Mesendoderm (in vitro differentiated cells): Measurements from ENCODE around the gene TPPP.

Experiments
- DNase-seq: peaks from one replicate; pipeline ENCODE4 v3.0.0; 2013
- H2AK5ac ChIP-seq: 2 replicates; pipeline ENCODE4 v1.6.1; 2013; ENCODE audit warnings: low read length, inconsistent platforms
- H2BK120ac ChIP-seq: 2 replicates; pipeline ENCODE4 v1.6.1; 2013; ENCODE audit warnings: low read depth, mild to moderate bottlenecking, low read length, moderate library complexity, mixed read lengths
- H2BK15ac ChIP-seq: replicated peaks from 2 replicates; pipeline ENCODE4 v1.6.1; 2013; ENCODE audit warnings: low read depth, mild to moderate bottlenecking, moderate library complexity
- H2BK5ac ChIP-seq: 2 replicates; pipeline ENCODE4 v1.6.1; 2013; ENCODE audit warnings: low read length, inconsistent platforms
- H3K18ac ChIP-seq: 2 replicates; pipeline ENCODE4 v1.6.1; 2013; ENCODE audit warnings: mild to moderate bottlenecking, low read length, mixed read lengths
- H3K23ac ChIP-seq: one replicate; pipeline ENCODE4 v1.6.1; 2013; ENCODE audit warnings: low read length
- H3K27ac ChIP-seq: 2 replicates; pipeline ENCODE4 v1.5.1; 2013; ENCODE audit warnings: low read depth, mild to moderate bottlenecking, inconsistent platforms, low read length, moderate library complexity
- H3K27me3 ChIP-seq: 2 replicates; pipeline ENCODE4 v1.6.1; 2013; ENCODE audit warnings: low read length, control low read depth, mild to moderate bottlenecking, inconsistent platforms; ENCODE audit not compliant: insufficient read depth, poor library complexity
- H3K36me3 ChIP-seq: 2 replicates; pipeline ENCODE4 v1.6.1; 2013; ENCODE audit warnings: low read length, inconsistent platforms; ENCODE audit not compliant: control insufficient read depth, insufficient read depth
- H3K4ac ChIP-seq: one replicate; pipeline ENCODE4 v1.6.1; 2013; ENCODE audit warnings: low read depth, mild to moderate bottlenecking, low read length, moderate library complexity
- H3K4me1 ChIP-seq: 2 replicates; pipeline ENCODE4 v1.6.1; 2013; ENCODE audit warnings: low read depth, low read length, inconsistent platforms; ENCODE audit not compliant: control insufficient read depth
- H3K4me2 ChIP-seq: 2 replicates; pipeline ENCODE4 v1.6.1; 2013; ENCODE audit warnings: low read length
- H3K4me3 ChIP-seq: 2 replicates; pipeline ENCODE4 v1.5.1; 2013; ENCODE audit warnings: mild to moderate bottlenecking, low read length
- H3K56ac ChIP-seq: one replicate; pipeline ENCODE4 v1.6.1; 2013; ENCODE audit warnings: low read length
- H3K79me1 ChIP-seq: 2 replicates; pipeline ENCODE4 v1.6.1; 2013; ENCODE audit warnings: low read length, inconsistent platforms
- H3K79me2 ChIP-seq: 2 replicates; pipeline ENCODE4 v1.6.1; 2013; ENCODE audit warnings: mild to moderate bottlenecking, low read length; ENCODE audit not compliant: control insufficient read depth, insufficient read depth
- H3K9ac ChIP-seq: 2 replicates; pipeline ENCODE4 v1.6.1; 2013; ENCODE audit warnings: low read length, inconsistent platforms
- H4K5ac ChIP-seq: one replicate; pipeline ENCODE4 v1.6.1; 2013; ENCODE audit warnings: low read length
- H4K8ac ChIP-seq: one replicate; pipeline ENCODE4 v1.6.1; 2013; ENCODE audit warnings: low read depth, mild to moderate bottlenecking, control low read depth, low read length, moderate library complexity
- WGBS: extraction: QIAGEN DNeasy Blood & Tissue Kit; methylation state at CpG from one replicate; pipeline ENCODE4 v1.1.7; 2013; ENCODE audit warnings: low lambda C conversion rate, missing lambda C conversion rate; ENCODE audit not compliant: insufficient coverage; ENCODE audit errors: extremely low coverage; 5-methylcytosine and 5-hydroxymethylcytosine counted together

TPPP gene

GRCh38 chr5:612498-613424 is 80.4 kb downstream of the TPPP start:
- Histone ChIP-seq H2BK15ac (no peak overlapping the region), H4K5ac (no peak overlapping the region), H3K79me1 (peaks cover 9% of the 10 kb centered on the region), H3K4me1 (no peaks in the 10 kb centered on the region), H2BK5ac (no peak overlapping the region), H3K79me2 (peaks cover 26% of the 10 kb centered on the region), H4K8ac (no peak overlapping the region), H3K4me2 (peak overlapping the region; percentile 68), H3K9ac (peak overlapping the region; percentile 74), H3K4me3 (peak overlapping the region; percentile 68), H3K27ac (no peak overlapping the region), H3K56ac (peak overlapping the region; percentile 82), H2BK120ac (no peak overlapping the region), H3K23ac (no peak overlapping the region), H2AK5ac (no peak overlapping the region), H3K4ac (no peak overlapping the region), H3K27me3 (no peaks in the 10 kb centered on the region), H3K18ac (peak overlapping the region; percentile 91), H3K36me3 (no peaks in the 10 kb centered on the region)
- peak; percentile 37 for DNase-seq
- no CpG with 5 or more reads among the region's 49 CpGs for WGBS

- no peak within 1 kb of the TSS for H3K27ac ChIP-seq
Measured at GRCh38 chr5:611731-612486, 81.2 kb downstream of the TPPP start, which contains the start of gene CEP72. Gene CEP72, plus strand, starts transcription at chr5:612340. Its CDS starts 22 bp downstream, at chr5:612362.

GRCh38 chr5:610744-611730 is 82.1 kb downstream of the TPPP start:
- Histone ChIP-seq H2AK5ac (no peak overlapping the region), H3K4ac (no peak overlapping the region), H3K18ac (no peak overlapping the region), H3K4me2 (peak overlapping the region; percentile 35), H2BK15ac (no peak overlapping the region), H3K27ac (no peak overlapping the region), H3K23ac (peak overlapping the region; percentile 74), H3K56ac (peak overlapping the region; percentile 80), H4K8ac (no peak overlapping the region), H3K27me3 (no peaks in the 10 kb centered on the region), H3K4me3 (no peak overlapping the region), H2BK120ac (no peak overlapping the region), H3K79me1 (peaks cover 3% of the 10 kb centered on the region), H2BK5ac (no peak overlapping the region), H3K79me2 (peaks cover 19% of the 10 kb centered on the region), H4K5ac (no peak overlapping the region), H3K4me1 (no peaks in the 10 kb centered on the region), H3K9ac (peak overlapping the region; percentile 75), H3K36me3 (no peaks in the 10 kb centered on the region)
- no peak for DNase-seq
- no CpG with 5 or more reads among the region's 11 CpGs for WGBS

More at GRCh38 chr5:611731-612486, 81.2 kb downstream of the TPPP start, which contains the start of gene CEP72:
- H3K9ac ChIP-seq: peak within 1 kb of the TSS; percentile 75
- no peak within 1 kb of the TSS for H4K8ac ChIP-seq
- no peak within 1 kb of the TSS for H2BK120ac ChIP-seq
- no peak within 1 kb of the TSS for H4K5ac ChIP-seq
- H2BK5ac ChIP-seq: no peak within 1 kb of the TSS
- no CpG with 5 or more reads among the region's 72 CpGs for WGBS
- H3K79me2 ChIP-seq: peaks cover 26% of the 10 kb centered on the region
- H3K4me2 ChIP-seq: peak within 1 kb of the TSS; percentile 68
- peak within 1 kb of the TSS; percentile 74 for H3K23ac ChIP-seq
- H3K18ac ChIP-seq: peak within 1 kb of the TSS; percentile 91
- no peak within 1 kb of the TSS for H2AK5ac ChIP-seq
- H3K36me3 ChIP-seq: no peaks in the 10 kb centered on the region
- no peaks in the 10 kb centered on the region for H3K27me3 ChIP-seq
- DNase-seq: peak; percentile 90
- H3K4me1 ChIP-seq: no peaks in the 10 kb centered on the region
- H3K79me1 ChIP-seq: peaks cover 7% of the 10 kb centered on the region
- peak within 1 kb of the TSS; percentile 82 for H3K56ac ChIP-seq
- no peak within 1 kb of the TSS for H2BK15ac ChIP-seq
- H3K4me3 ChIP-seq: peak within 1 kb of the TSS; percentile 68
- H3K4ac ChIP-seq: no peak within 1 kb of the TSS

- H3K4me3 ChIP-seq: no peak overlapping the region
- no peak for DNase-seq
Measured at GRCh38 chr5:610011-610743, 83.0 kb downstream of the TPPP start.

More at GRCh38 chr5:610011-610743, 83.0 kb downstream of the TPPP start:
- H3K79me2 ChIP-seq: peaks cover 18% of the 10 kb centered on the region
- no peak overlapping the region for H3K27ac ChIP-seq
- no peak overlapping the region for H2BK15ac ChIP-seq
- no peak overlapping the region for H2BK120ac ChIP-seq
- no peak overlapping the region for H3K9ac ChIP-seq
- H3K56ac ChIP-seq: no peak overlapping the region
- no peaks in the 10 kb centered on the region for H3K27me3 ChIP-seq
- H4K8ac ChIP-seq: no peak overlapping the region
- no peak overlapping the region for H3K4me2 ChIP-seq
- no peaks in the 10 kb centered on the region for H3K36me3 ChIP-seq
- no peaks in the 10 kb centered on the region for H3K4me1 ChIP-seq
- no peak overlapping the region for H3K23ac ChIP-seq
- H3K4ac ChIP-seq: no peak overlapping the region
- no peak overlapping the region for H4K5ac ChIP-seq
- no CpG with 5 or more reads among the region's 9 CpGs for WGBS
- peaks cover 3% of the 10 kb centered on the region for H3K79me1 ChIP-seq
- no peak overlapping the region for H3K18ac ChIP-seq
- H2AK5ac ChIP-seq: no peak overlapping the region
- H2BK5ac ChIP-seq: no peak overlapping the region
